ENCODE measurements around the gene ALDH3A1.
A peak's percentile ranks its signal among the peaks of the same experiment; 100 is the strongest.

ALDH3A1 gene

DNA sequence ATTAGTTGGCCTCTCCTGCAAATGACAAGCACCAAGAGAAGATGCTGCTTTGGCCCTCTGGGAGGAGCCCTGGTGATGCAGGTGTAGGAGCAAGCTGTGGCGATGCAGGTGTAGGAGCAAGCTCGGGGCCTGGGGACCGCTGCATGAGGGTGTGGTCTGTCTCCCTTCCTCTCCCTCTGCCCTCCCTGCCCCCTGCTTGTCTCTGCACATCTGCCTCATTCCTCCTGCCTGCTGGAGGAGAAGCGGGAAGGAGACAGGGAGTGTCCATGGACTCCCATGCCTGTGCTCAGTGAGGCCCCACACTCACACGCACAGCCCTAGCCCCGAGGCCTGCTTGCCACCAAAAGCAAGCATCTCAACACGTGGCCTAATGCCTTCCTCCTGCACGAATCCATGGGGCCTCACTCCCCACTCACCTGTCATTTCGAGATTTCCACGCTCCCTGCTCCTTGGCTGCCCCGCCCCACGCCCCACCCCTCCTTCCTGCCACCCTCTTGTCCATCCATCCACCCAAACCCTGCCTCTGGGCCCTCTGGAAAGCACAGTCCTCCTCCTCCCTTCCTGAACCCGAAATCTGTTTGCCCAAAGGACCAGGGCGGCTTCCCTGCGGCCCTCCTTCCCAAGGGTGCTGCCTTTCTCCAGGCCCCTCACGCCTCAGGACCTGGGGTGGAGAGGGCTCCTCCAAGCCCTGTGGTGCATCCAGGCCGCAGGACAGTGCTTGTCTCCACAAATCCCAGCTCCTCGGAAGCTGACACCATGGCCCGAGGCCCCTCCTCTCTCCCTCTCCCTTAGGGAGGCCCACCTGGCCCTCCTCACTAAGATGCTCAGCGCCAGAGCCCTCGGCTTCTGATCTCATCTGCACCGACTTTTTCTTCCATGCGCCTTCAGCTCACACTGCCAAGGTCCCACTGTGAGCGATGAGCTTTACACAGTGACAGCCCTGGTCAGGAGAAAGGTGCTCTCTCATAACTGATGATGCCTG, 11.8 kb upstream of the ALDH3A1 start:
- DNase-seq (ENCODE audit: low spot score) = no peak

DNA sequence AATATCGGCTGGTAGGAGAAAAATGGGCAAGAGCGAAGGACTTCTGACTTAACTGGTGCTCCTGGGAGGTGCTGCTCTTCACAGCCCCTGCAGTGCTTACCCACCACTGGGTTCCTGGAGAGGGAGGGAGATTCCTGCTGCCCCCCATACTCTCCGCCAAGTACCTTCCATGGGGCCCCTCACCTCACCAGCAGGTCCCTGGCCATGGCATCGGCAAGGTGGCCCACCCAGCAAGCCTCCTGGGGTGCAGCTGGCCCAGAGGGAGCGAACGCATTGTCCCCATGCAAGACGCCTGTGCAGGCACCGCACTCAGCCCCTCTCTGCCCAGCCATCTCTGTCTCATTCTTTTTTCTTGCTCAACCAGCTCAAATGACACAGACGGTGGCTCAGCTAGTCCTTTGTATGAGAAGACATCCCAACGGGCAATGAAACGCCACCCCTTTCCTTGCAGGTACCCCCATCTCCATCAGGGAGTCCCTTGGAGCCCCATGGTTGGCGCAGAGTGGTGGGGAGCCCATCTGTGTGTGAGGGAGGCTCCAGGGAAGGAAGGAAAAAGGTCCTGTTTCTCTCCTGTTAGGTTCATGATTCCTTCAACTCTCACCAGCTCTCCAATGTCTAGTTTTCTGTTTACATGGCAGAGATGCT, 9.6 kb upstream of the ALDH3A1 start:
- no peak for DNase-seq (ENCODE audit: low spot score)

DNA sequence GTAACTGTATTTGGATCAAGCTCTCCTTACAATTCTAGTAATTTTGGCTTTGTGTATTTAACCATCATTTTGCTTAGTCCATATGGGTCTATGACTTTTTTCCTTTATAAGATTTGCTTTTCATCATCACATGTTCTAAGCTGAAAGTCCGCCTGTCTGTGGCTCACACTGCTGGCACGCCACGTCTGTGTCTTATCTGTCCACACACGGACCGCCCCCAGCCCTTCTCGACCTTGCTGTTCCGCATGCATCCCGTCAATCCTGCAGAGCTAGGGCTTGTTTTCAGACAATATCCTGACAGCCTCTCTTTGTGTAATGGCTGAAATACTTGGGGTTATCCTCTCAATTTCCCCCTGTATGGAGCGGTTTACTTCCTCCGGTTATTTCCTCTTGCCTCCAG, 8.4 kb upstream of the ALDH3A1 start:
- no peak for DNase-seq (ENCODE audit: low spot score)

DNA sequence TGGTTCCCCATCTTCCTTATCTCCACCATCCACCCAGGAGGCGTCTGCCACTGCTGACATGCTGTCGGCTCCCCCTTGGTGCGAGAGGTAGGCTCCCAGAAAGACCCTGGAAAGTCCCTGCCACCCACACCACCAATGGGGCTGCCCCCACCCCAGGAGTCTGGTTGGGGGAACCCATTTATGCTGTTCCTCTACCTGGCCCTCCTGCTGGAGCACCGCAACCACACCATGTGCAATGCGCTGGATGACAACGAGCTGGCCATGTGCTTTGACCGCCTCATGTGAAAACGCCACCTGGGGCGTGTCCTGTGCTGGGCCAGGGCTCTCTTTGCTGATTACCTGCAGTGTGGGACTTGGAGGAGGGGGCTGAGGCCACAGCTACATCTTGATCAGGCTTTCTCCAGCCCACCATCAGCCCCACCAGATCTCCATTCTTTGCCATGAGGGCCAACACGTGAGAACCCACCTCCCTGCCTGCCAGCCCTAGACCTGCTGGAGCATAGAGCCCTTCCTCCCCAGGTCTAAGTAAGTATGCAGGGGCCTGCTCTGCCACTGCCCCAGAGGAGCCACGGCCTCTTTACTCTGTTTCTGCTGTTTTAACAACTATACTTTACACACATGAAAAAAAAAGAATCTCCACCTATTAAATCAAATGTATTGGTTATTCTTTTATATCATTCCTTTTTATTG, 7.9 kb upstream of the ALDH3A1 start:
- DNase-seq (ENCODE audit: low spot score) = no peak

DNA sequence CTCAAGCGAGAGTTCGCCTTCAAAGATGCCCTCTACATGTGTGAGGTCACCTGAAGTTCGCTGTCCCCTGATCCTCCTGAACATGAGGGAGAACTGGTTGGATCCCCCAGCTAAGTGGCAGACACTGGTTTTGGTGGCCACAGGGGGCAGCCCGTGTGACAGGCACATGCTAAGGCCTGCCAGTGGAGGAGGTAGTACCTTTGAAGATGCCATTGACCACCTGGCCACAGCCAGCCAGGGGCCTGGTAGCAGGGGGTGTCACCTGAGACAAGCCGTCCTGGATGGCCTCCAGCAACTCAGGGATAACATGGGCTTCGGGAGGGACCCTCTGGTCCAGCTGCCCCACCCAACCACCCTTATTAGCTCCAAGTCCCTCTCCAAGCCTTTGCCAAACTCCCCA, 7.3 kb upstream of the ALDH3A1 start:
- no peak for DNase-seq (ENCODE audit: low spot score)

DNA sequence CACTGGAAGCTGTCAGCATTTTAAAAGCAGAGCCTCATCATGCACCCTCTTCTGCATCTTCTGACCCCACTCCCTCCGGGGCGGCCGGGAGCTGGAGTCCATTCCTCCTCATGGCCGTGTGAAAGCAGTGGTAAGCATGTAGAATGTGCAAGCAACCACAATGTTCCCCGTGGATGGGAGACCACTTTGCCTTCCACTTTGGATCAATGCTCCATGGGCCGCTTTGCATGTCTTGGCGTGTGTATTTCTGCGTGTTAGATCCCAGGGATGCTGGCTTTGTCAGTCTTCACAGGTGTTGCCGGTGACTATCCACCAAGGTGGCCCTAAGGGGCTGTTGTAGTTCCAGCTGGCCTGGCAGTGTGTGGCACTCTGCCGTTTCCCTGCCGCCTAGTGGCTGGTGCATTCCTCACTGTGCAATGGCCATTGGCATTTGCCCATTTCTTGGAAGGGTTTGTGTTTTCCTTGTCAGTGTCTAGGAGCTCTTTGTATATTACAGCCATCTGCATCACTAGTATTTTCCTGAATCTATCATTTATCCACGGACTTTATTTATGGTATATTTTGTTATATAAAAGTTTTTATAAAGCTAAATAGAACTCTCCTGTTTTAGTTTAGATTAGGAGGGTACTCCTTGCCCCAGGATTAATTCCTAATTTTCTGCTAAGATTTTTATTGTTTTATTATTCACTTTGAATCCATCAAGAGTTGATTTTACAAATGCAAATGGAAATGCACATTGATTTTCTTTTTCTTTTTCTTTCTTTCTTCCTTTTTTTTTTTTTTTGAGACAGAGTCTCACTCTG, 5.8 kb upstream of the ALDH3A1 start:
- DNase-seq (ENCODE audit: low spot score) = peak; percentile 34

DNA sequence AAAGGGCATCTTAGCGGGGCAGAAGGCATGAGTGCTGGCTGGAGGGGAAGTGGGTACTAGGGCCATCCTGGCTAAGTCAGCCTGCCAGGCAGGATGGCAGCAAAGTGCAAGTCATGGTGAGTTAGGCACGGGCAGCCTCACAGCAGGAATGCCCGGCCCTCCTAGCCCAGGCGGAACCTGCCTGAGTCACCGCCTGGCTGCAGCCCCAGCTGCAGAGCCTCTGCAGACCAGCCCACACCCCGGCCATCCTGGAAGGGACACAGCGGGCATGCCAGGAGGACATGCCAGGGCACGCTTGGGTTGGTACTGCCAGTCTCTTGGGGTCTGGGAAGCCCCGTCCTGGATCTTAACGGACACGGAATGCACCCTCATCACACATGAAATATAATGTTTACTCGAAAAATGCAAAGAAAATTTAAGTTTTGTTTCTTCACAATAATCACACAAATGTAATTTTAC, 5.0 kb upstream of the ALDH3A1 start:
- peak; percentile 94 for DNase-seq (ENCODE audit: low spot score)

DNA sequence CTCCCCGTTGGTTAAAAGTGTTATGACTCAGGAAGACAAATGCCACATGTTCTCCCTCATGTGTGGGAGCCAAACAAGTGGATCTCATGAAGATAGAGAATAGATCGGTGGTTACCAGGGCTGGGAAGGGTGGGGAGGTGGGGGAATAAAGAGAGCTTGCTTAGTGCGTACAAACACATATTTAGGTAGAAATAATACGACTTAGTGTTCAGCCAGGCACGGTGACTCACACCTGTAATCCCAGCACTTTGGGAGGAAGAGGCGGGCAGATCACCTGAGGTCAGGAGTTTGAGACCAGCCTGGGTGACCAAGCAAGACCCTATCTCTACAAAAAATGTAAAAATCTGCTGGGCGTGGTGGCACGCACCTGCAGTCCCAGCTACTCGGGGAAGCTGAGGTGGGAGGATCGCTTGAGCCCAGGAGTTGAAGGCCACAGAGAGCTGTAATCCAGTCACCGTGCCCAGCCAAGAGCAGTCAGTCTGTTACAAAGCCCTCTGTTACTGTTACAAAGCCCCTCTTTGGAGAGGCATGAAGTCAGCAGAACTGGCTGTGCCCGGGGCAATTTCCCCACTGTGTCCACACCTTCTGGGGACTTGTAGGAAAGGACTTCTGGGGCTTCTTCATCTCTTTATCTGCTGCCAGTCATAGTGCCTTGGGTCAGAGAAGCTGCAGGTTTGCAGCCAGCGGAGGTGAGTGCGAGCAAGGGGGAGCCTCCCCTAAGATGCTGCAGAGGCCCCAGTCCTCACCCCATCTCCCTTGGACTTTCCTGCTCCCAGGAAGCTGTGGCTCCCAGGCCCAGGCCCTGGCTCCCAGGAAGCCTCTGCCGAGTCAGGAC, 4.3 kb upstream of the ALDH3A1 start:
- no peak for DNase-seq (ENCODE audit: low spot score)

DNA sequence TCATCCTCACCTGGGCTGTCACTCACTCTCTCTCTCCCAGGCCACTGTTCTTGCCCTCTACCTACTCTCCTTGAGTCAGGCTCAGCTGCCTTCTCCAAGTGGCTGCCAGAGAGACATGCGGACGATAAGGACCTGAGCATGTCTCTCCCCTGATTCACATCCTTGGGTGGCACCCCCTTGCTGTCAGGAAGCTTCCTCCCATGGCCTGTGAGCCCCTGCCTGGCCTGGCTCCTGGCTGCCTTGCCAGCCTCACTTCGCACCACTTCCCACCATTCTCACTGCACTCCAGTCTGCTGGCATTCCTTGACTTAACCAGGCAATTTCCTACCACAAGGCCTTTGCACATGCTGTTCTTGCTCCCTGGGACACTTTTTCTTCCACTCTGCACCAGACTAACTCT, 2.7 kb upstream of the ALDH3A1 start:
- no peak for DNase-seq (ENCODE audit: low spot score)

DNA sequence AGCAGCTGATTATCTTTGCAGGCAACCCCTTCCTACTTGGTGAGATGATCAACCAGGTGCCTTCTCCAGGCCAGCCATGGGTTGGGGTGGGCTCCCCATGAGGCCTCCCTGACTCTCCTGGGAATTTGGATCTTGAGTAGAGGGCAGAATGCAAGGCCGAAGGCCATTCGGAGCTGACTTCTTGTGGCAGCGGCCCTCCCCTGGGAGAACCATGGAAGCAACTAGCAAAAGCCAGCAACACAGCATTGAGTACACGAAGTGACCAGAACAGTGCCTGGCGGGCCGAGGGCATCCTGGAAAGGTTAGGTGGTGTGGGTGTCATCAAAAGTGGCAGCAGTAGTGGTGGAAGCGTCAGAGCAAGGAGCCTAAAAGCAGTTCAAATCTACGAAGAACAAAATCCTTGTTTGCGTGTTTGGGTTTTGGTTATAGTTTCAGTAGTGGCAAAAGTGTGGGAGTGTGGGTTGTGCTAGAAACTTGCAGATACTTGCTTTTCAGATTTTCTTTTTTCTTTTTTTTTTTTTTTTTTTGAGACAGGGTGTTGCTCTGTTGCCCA, 2.0 kb upstream of the ALDH3A1 start:
- no peak for DNase-seq (ENCODE audit: low spot score)

DNA sequence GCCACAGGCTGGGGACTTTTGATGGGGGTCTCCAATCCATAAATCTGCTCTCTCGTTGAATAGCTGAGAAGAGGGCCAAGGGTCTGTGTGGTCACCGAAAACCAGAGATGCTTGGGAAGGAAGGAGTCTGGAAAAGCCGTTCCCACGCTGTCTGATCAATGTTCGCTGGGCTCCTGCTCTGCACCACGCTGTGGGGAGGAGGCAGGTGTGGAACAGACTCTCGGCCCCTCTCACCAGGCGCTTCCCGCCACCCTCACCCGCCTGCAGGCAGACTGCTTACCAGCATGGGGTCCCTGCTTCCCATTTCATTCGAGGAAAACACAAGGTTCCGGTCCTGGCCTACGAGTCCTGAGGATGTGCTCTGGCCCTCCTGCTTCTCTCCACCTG, 702 bp upstream of the ALDH3A1 start:
- no peak for DNase-seq (ENCODE audit: low spot score)

DNA sequence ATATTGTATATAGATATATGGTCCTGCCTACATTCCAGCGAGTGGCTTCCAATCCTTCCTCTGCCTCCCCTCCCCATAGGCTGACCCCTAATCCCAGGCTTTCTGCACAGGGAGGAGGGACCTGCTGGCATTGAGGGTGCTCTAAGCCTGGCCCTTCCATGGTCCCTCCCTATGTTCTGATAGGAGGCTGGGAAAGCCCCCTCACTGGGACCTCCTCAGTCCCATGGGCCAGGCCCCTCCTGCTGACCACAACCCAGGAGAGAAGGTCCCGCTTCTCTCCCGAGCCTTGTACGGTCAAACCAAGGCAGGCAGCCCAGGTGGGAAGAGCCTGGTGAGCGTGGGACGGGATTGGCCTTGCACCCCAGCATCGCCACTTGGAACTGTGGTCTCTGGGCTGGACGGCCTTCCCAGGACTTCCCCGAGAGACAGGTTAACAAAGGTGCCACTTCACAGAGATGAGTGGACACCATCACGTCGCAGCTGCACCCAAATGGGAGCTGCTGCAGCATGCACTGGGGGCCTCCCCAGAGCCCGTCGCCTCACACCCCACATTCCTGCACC, 859 bp downstream of the ALDH3A1 start:
- DNase-seq (ENCODE audit: low spot score) = no peak

DNA sequence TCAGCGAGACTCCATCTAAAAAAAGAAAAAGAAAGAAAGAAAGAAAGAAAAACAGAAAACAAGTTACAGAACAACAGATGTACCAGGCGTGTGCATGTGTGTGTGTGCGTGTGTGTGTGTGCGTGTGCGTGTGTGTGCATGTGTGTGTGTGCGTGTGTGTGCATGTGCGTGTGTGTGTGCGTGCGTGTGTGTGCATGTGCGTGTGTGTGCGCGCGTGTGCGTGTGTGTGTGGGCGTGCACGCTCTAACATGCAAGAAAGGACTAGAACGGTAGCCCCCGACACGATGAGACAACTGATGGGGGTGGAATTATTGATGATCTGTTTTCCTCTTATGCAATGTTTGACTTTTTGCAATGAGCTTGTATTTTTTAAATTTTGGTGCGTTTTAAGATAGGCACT, 1.6 kb downstream of the ALDH3A1 start:
- no peak for DNase-seq (ENCODE audit: low spot score)

DNA sequence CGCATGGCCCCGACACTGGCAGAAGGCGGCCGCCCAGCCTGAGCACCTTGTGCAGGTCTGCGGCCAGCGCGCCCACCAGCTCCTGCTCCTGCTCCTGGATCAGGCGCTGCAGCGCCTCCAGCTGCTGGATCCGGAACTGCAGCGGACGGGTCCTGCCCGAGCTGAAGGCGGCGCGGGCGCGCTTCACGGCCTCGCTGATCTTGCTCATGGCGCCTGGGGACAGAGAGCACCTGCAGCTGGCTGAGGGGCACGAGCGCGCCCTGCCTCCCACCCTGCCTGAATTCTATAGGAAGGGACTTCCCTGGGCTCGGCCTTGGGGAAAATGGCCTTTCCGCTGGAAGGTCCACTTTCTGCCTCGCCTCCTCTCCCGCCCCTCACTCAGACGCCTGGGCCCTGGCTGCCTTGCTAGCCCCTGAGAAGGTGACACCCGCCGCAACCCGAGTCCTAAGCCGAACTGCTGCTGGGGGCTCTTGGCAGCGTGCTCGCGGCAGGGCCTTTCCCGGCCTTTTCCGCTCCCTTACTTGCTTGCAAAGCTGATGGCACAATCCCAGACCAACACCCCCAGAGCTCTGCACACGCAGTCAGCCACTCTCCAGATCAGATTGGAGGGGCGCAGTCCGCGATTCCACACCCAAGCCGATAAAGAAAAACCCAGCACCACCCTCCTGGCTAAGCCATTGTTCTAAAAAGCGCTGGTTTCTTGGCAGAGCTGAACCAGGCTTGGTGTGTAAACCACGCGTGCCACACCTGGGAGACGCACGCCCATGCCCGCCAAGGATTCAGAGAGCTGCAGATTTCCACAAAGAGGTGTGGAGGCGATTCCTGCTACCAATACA, 3.0 kb downstream of the ALDH3A1 start:
- peak; percentile 74 for DNase-seq (ENCODE audit: low spot score)

DNA sequence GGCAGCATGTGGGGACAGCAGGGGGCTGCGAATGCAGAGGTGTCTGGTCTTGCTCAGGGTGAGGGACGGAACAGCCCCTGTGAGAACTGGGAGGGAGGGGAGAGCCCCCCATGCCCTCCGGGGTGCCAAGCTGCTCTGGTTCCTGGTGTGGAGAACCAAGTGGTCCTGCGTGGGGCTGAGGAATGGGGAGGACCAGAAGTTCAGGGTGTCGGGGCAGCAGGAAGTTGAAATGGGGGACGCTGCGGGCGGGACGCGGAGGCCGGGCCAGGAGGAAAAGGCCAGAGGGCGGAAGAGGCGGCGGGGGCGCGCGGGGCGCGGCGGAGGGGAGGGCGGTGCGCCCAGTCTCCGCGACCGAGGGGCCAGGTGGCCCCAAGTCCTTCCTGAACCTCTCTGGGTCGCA, 3.6 kb downstream of the ALDH3A1 start:
- DNase-seq (ENCODE audit: low spot score) = no peak

DNA sequence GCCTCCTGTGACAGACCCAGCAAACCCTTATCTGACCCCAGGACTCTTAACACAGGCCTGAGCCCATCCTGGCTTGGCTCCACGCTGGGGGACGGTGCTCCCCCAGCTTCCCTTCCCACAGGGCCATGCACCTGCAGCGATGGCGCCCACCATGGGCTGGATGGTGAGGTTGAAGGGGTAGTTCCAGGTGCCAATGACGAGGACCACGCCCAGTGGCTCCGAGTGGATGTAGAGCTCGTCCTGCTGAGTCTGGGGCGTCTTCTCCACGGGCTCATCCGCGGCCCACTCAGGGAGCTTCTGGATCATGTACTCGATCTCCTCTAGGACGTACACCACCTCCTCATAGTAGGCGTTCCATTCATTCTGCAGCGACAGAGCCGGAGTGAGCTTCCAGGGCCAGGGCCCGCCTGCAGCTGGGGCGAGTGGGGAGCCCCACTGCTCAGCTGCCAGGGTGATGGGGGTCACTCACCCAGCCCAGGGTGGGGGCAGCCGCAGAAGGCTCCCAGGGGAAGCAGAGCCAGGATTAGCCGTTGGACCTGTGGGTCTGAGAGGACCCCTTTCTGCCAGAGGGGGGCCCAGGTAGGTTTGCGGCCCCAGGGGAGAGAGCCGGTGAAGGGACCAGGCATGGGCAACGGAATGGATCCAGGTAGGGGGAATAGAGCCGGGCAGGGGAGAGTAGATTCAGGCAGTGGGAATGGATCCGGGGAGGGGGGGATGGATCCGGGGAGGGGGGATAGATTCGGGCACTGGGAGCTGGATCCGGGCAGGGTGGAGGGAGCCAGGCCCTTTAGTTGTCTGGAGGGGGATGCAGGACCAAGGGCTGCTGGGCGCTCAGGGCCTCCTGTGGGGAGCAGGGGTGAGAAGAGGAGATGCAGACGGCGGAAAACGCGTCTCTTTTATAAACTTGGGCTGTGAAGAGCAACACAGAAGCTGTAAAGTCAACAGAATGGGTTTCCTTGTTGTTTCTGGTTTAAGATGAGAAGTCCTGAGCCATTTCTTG, 4.7 kb downstream of the ALDH3A1 start:
- DNase-seq (ENCODE audit: low spot score) = no peak

DNA sequence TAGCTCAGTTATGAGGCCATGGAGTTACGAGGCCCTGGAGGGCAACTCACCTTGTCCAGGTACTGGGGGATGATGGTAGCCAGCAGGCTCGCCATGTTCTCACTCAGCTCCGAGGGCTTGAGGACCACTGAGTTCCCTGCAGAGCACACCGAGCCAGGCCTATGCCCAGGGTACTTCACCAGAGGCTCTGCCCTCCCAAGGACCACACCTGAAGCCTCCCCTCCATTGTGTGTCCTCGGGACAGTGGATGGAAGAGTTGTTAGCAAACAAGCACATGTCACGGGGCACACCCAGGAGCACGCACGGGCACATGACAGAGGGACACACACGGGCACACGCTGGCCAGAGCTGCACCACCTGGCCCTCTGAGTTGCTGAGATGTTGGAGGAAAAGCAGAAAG, 5.6 kb downstream of the ALDH3A1 start:
- no peak for DNase-seq (ENCODE audit: low spot score)

DNA sequence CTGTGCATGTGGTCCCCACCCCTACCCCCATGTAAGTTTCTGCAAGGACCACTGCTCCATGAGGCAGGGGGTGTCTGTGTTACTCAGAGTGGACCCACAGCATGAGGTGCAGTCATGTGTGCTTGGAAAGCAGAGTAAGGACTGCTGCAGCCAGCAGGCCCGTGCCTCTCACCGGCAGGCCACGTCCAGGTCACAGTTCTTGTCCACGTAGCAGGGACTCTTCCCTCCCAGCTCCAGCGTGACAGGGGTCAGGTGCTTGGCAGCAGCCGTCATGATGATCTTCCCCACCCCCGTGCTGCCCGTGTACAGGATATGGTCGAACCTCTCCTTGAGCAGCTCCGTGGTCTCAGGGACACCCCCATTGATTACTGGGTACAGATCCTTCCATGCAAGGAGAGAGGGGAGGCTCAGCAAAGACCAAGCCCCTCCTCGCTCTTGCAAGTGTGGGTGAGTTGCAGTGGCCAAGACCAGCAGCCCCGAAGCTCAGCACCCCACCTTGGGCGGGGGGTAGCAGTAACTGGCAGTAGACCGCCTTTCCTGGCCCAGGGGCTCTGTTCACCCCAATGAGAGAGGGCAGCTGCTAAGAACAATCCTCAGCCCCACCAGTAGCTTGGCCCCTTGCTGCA, 6.2 kb downstream of the ALDH3A1 start:
- DNase-seq (ENCODE audit: low spot score) = no peak
